OCI-LY7 (cell line): ENCODE data around the gene NKX6-2. TPM values are rescaled to one million over a fixed set of nuclear protein-coding genes. Genes with fewer than 3 reads are reported as not detected.

Experiments
- BruUV-seq: library from RNA; stranded (reverse); fragments of 400-500 nt; replicated peaks from 2 replicates; lab custom pipeline; 2021; lab: Mats Ljungman, UMichigan
- CTCF ChIA-PET: fragments of 300-600 bp; sonication (Branson Sonifier 250); formaldehyde crosslinking; loops from one replicate; lab custom pipeline; 2022; ENCODE audit warnings: antibody characterized with exemption; ENCODE audit not compliant: unreplicated experiment; lab: Charles Lee
- POLR2A ChIA-PET: fragments of 300-600 bp; sonication (Branson Sonifier 250); formaldehyde crosslinking; loops from one replicate; lab custom pipeline; 2022; ENCODE audit warnings: antibody characterized with exemption; lab: Charles Lee
- DNase-seq: peaks from one replicate; pipeline ENCODE4 v3.0.0-alpha.2; 2015; ENCODE audit warnings: low spot score
- H2AFZ ChIP-seq: fragments of 200-600 bp; sonication (generic), shearing (Covaris generic); 2 replicates; pipeline ENCODE4 v1.6.1; 2014; ENCODE audit warnings: mild to moderate bottlenecking, antibody characterized with exemption, low read length, moderate library complexity
- H3K27ac ChIP-seq: fragments of 200-600 bp; sonication (generic); 2 replicates; pipeline ENCODE4 v1.5.1; 2014; ENCODE audit warnings: mixed run types, low read depth, mild to moderate bottlenecking, moderate library complexity, low read length, inconsistent platforms; ENCODE audit not compliant: poor library complexity, severe bottlenecking
- H3K36me3 ChIP-seq: fragments of 200-600 bp; sonication (generic); 2 replicates; pipeline ENCODE4 v1.6.1; 2014; ENCODE audit warnings: mild to moderate bottlenecking, antibody characterized with exemption, low read length, moderate library complexity, mixed read lengths; ENCODE audit not compliant: insufficient read depth
- H3K4me1 ChIP-seq: fragments of 200-600 bp; sonication (generic); 2 replicates; pipeline ENCODE4 v1.5.1; 2014; ENCODE audit warnings: mild to moderate bottlenecking, low read length; ENCODE audit not compliant: insufficient read depth, poor library complexity, severe bottlenecking
- H3K4me2 ChIP-seq: fragments of 200-600 bp; sonication (generic); 2 replicates; pipeline ENCODE4 v1.6.1; 2014; ENCODE audit warnings: mild to moderate bottlenecking, low read length
- H3K4me3 ChIP-seq: fragments of 200-600 bp; sonication (generic); 2 replicates; pipeline ENCODE4 v1.5.1; 2014; ENCODE audit warnings: mild to moderate bottlenecking, low read depth, low read length; ENCODE audit not compliant: poor library complexity, severe bottlenecking
- H3K79me2 ChIP-seq: fragments of 200-600 bp; sonication (generic); 2 replicates; pipeline ENCODE4 v1.6.1; 2016; ENCODE audit warnings: low read depth, mild to moderate bottlenecking, low read length, moderate library complexity, mixed read lengths; ENCODE audit not compliant: insufficient read depth
- H3K9me2 ChIP-seq: fragments of 200-600 bp; sonication (generic); 2 replicates; pipeline ENCODE4 v1.6.1; 2016; ENCODE audit warnings: mild to moderate bottlenecking, low read length, mixed read lengths; ENCODE audit not compliant: insufficient read depth
- H3K9me3 ChIP-seq: fragments of 200-600 bp; sonication (generic); 2 replicates; pipeline ENCODE4 v1.6.1; 2014; ENCODE audit warnings: mild to moderate bottlenecking, mixed run types, low read length, mixed read lengths
- H4K20me1 ChIP-seq: fragments of 200-600 bp; sonication (generic); 2 replicates; pipeline ENCODE4 v1.6.1; 2014; ENCODE audit warnings: mild to moderate bottlenecking, antibody characterized with exemption, low read length, moderate library complexity, mixed read lengths; ENCODE audit not compliant: insufficient read depth
- CTCF ChIP-seq: fragments of 200-600 bp; sonication (generic); conservative IDR thresholded peaks from 2 replicates; pipeline ENCODE4 v1.5.1; 2014; ENCODE audit warnings: mild to moderate bottlenecking, antibody characterized with exemption, low read length, moderate library complexity, mixed read lengths
- EZH2phosphoT487 ChIP-seq: fragments of 200-600 bp; sonication (generic); IDR thresholded peaks from 2 replicates; pipeline ENCODE4 v1.6.1; 2018; ENCODE audit warnings: low read depth, borderline replicate concordance, mild to moderate bottlenecking, mixed run types, antibody characterized with exemption, low read length, moderate library complexity, mixed read lengths
- intact Hi-C: fragments of 100-400 bp; cut with micrococcal nuclease; formaldehyde crosslinking; loops from one replicate; pipeline ENCODE4 v1.10.0; 2022; ENCODE audit not compliant: unreplicated experiment
- total RNA-seq, 2 experiments: library from RNA; depleted of rRNA in 1 of 2; stranded (reverse); fragments of >200 nt in 1 of 2; shearing (Covaris generic) in 1 of 2; gene quantifications; 2 replicates each; pipeline ENCODE4 v1.2.3, GENCODE V29; 2014 to 2022

NKX6-2 gene
- total RNA-seq, 2 experiments from 2014 or later, result not detected

- ChIA-PET CTCF (no interaction called here), POLR2A (no interaction called here)
- Histone ChIP-seq H3K79me2 (no peaks in the 10 kb centered on the region), H2AFZ (no peak overlapping the region), H3K4me2 (no peak overlapping the region), H3K9me2 (no peaks in the 10 kb centered on the region), H3K9me3 (no peaks in the 10 kb centered on the region), H3K4me3 (no peak overlapping the region), H3K27ac (no peak overlapping the region), H3K36me3 (no peaks in the 10 kb centered on the region), H3K4me1 (no peaks in the 10 kb centered on the region), H4K20me1 (no peaks in the 10 kb centered on the region)
- TF ChIP-seq EZH2phosphoT487 (no peak), CTCF (no peak)
- intact Hi-C loops, result no loop called here
- DNase-seq, result no peak
- BruUV-seq, result no TSS peak
These were observed 46.7 kb downstream of the NKX6-2 start for GRCh38 chr10:132739225-132739613.

- no TSS peak for BruUV-seq
- H3K36me3 ChIP-seq, result no peaks in the 10 kb centered on the region
- H4K20me1 ChIP-seq, result no peaks in the 10 kb centered on the region
- ChIA-PET CTCF (no interaction called here), POLR2A (no interaction called here)
- no peak overlapping the region for H3K4me3 ChIP-seq
- no peaks in the 10 kb centered on the region for H3K9me2 ChIP-seq
- no peak overlapping the region for H2AFZ ChIP-seq
- DNase-seq, result no peak
- no peaks in the 10 kb centered on the region for H3K9me3 ChIP-seq
- no peaks in the 10 kb centered on the region for H3K79me2 ChIP-seq
- intact Hi-C loops, result no loop called here
- no peak overlapping the region for H3K4me2 ChIP-seq
- TF ChIP-seq CTCF, result no peak
- no peak for TF ChIP-seq EZH2phosphoT487
- H3K4me1 ChIP-seq, result no peaks in the 10 kb centered on the region
- H3K27ac ChIP-seq, result no peak overlapping the region
These were observed 47.3 kb downstream of the NKX6-2 start for GRCh38 chr10:132738454-132739224.

GRCh38 chr10:132737390-132738048 lies 48.4 kb downstream of the NKX6-2 start:
- no TSS peak for BruUV-seq
- H3K27ac ChIP-seq, result no peak overlapping the region
- no peak overlapping the region for H2AFZ ChIP-seq
- TF ChIP-seq EZH2phosphoT487 (no peak), CTCF (no peak)
- no peaks in the 10 kb centered on the region for H4K20me1 ChIP-seq
- H3K79me2 ChIP-seq, result no peaks in the 10 kb centered on the region
- ChIA-PET CTCF (no interaction called here), POLR2A (no interaction called here)
- no peaks in the 10 kb centered on the region for H3K9me2 ChIP-seq
- H3K36me3 ChIP-seq, result no peaks in the 10 kb centered on the region
- no peaks in the 10 kb centered on the region for H3K9me3 ChIP-seq
- no peaks in the 10 kb centered on the region for H3K4me1 ChIP-seq
- H3K4me2 ChIP-seq, result no peak overlapping the region
- no peak for DNase-seq
- intact Hi-C loops, result no loop called here
- H3K4me3 ChIP-seq, result no peak overlapping the region
